SK-N-SH treated with all-trans-retinoic acid at 6 μM for 48 hours (cell line): ENCODE results near the gene PCNT.

Experiments
- ARNTL ChIP-seq: fragments of 450-650 bp; formaldehyde crosslinking; IDR thresholded peaks from 2 replicates; pipeline ENCODE4 v1.5.0; 2020; ENCODE audit warnings: low read depth, mild to moderate bottlenecking, moderate library complexity, borderline replicate concordance
- ZC3H10 ChIP-seq: fragments of 250-450 bp; sonication (Bioruptor Pico); IDR thresholded peaks from 2 replicates; pipeline ENCODE4 v1.5.1; 2021; ENCODE audit warnings: mild to moderate bottlenecking, moderate library complexity
- ZFP3 ChIP-seq: fragments of 250-450 bp; sonication (Bioruptor Pico); IDR thresholded peaks from 2 replicates; pipeline ENCODE4 v1.5.0; 2020; ENCODE audit warnings: mild to moderate bottlenecking, moderate library complexity

DNA sequence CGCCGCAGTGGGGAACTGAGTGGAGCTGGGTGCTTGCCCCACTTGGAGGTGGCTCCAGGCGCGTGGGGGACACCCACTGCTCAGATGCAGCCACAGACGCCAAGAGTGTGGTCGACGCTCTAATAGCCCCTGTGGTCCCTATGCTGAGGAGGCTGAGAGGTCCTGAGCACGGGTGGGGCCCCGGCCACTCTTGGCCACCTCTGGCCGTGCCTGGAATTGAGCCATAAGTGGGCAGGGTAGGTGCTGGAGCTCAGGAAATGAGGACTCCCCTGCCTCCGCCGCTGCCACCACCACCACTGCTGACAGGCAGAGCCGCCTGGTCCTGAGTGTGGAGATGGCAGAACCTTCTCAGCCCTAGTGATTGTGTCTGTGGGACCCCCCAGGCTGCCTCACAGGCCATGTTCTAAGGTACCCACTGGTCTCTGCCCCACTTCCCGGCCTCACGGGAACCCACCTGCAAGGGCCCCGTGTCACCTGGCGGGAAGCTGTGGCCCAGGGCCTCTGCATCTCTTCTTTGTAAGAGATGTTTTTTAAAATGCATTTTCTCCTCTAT lies 100.2 kb downstream of the PCNT start:
- TF ChIP-seq ZC3H10 (CRISPR knock-in tag): no peak
- no peak for TF ChIP-seq ARNTL (CRISPR knock-in tag)
- TF ChIP-seq ZFP3 (CRISPR knock-in tag): no peak
